Right forelimb (tissue), 1 donor: ENCODE data around the gene TIMM22.

ENCODE experiments used
- DNase-seq: peaks from one replicate; pipeline ENCODE4 v3.0.0-alpha.2; 2018

The TIMM22 gene

DNA sequence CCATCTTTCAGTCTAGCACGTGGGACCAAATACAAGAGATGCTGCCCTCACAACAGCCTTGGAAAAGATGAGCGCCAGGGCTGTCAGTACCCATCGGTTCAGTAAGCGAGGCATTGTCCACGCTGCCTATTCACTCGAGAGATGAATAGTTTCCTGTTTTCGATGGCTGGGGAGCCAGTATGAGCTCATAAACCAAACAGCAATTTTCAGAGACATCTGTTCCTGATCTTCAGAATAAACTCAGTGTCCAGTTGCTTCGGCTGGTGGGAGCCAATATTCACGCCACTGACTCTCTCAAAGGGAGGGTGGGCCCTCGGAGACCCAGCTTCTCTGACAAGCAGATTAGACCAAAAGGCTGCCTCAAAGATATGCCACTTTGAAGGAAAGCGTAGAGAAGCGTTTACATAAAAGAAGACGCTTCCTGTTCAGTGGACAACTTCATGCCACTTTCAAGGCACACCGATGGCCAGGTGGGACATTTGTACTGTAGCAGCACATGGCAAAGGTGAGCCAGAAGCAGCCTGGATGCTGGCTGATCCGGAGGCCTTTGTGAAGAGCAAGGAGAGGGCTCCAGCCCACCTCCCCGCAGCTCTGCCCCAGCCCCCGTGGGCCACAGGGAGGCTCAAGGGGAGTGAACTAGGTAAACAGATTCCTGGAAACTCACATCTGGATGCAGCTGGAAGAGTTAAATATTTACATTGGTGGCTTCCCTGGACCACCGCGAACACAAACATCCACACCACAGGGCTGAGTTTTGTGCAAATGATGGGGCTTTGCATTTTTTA, 6.0 kb downstream of the TIMM22 start:
- no peak for DNase-seq

DNA sequence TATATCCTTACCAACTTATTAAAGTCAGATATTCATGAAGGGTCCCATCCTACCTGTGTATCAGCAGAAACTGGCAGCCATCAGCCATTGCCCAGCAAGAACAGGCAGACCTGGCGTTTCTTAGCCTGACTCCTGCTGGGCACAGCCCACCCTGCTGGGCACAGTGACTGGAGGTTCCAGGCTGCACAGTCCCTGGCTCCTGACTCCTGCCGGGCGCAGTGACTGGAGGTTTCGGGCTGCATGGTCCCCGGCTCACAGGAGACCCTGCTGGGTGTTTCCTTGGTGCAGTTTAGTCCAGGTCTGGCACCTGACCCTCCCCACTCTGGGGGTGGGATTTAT, 6.7 kb downstream of the TIMM22 start:
- no peak for DNase-seq

DNA sequence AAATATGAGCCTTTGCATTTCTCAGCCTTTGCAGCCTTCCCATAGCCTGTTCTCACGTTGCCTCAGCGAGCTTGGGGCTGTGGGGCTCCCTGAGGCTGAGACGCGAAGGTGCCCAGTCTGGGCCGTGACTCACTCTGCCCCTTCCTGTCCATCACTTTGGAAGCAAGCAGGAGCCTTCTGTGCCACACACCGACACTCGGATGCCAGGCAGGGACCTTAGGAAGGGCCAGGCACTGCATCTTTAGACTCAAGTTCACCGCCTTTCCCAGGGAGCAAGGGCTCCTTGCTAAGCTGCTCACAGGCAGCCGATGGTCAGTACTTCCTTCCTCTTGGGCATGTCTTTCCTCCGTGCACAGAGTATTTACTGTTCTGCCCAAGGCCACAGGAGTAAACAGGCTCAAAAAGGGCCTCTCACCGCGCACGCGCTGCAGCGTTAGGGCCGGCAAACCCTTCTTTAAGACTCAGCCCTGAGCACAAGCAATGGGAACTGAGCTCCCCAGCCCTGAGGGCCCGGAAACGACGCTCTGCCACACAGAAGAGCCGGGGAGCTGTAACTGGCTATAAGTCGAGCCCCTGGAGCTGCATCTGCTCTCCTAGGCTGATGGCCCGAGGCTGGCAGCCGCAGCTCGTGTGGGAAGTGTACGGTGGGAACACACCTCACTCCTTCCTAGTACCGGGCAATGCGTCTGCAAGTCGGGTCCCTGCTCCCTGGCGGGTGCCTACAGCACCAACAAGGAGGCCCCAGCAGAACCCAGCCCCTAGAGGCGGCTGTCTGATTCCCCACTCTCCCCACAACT, 7.2 kb downstream of the TIMM22 start:
- no peak for DNase-seq

DNA sequence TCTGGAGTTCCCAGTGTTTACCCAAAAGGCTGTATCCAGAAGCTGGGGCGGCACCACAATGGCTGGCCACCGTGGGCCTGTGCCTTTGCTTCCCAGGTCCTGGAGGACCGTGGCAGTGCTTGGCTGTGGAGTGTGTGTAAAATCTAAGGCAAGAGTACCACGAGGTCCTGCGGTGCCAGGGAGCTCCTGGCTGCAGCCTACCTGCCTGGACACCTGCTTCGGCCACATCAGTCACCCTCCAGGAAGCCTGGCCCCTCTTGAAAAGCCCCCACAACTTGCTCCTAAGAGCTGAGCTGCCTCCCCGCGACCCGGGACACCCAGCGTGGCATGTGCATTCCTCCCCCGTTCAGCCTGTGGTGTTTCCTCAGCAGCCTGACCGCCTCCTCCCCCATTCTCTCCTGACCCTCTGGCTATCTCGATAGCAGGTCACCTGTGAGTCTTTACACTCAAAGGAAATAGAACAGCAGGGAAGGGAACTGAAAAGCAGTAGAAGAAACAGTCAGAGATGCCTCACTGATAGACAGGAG, 7.9 kb downstream of the TIMM22 start:
- DNase-seq = no peak

DNA sequence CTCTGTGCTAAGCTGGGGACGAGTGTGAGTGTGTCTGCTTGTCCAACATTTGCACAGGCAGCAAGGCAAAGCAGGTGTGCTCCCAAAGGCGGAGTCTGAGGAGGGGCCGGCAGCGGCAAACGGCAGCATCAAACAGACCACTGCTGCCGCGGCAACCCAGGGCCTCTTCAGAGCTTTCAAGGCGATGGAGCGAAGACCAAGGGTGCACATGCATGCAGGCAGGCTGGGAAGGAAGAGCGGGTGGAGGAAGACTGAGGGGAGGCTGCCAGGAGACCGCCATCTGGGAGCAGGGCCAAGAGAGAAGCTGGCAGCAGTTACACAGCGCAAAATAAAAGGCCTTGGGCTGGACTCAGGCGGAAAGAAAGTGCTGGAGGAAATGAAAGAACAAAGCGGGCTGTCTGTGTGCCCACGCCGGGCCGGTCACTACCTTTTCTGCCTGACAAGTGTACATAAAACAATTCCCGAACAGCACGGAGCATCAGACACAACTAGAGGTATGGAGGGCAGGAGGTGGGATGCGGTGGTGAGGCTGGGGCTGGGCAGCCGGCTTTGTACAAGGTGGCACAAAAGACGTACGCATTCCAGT, 8.5 kb downstream of the TIMM22 start:
- peak; percentile 85 for DNase-seq

DNA sequence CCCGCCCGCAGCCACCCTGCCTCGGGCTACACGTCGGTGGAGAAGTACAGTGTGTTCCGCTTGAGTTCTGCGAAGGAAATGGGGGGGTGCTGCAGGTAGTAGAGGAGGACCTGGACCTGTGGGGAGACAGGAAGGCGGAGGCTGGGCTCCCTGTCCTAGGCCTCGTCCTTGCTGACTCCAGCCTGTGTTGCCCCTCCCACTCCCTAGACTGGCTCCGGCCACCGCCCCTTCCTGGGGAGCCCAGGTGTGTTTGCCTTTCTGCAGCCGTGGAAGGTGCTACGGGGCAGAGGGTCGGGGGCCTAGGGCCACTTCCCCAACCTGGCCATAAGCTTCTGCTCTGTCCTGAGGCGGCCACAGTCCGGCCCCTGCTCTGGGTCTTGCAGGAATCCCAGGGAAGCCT, 9.1 kb downstream of the TIMM22 start:
- no peak for DNase-seq

DNA sequence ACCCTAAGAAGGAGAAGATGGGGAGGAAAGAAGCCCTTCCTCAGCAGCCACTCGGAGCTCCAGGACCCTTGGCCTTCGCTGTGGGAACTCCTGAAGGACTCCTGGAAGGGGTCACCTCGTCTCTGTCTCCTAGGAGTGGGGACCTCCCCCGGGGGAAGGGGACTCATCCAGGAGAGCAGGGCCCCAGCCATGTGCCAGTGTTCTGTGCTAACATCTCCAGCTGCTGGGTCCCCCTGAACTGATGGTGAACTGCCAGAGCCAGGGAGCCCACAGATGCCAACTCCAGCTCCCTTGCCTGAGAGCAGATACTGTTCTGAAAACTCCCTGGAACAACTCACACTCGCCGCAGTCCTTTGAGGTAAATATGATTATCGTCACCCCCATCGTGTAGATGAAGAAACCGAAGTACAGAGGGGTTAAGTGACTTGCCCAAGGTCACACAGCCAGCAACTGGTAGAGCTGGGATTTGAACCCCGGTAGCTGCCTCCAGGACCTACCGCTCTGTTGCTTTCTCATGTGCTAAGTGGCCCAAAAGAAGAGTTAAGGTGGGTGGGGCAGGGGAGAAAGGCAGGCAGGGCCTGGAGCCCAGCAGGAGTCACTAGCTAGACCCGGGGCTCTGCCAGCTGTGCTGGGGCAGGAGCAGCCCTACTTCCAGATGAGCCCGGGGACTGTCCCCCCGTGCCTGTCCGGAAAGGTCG, 10.5 kb downstream of the TIMM22 start:
- DNase-seq = no peak

DNA sequence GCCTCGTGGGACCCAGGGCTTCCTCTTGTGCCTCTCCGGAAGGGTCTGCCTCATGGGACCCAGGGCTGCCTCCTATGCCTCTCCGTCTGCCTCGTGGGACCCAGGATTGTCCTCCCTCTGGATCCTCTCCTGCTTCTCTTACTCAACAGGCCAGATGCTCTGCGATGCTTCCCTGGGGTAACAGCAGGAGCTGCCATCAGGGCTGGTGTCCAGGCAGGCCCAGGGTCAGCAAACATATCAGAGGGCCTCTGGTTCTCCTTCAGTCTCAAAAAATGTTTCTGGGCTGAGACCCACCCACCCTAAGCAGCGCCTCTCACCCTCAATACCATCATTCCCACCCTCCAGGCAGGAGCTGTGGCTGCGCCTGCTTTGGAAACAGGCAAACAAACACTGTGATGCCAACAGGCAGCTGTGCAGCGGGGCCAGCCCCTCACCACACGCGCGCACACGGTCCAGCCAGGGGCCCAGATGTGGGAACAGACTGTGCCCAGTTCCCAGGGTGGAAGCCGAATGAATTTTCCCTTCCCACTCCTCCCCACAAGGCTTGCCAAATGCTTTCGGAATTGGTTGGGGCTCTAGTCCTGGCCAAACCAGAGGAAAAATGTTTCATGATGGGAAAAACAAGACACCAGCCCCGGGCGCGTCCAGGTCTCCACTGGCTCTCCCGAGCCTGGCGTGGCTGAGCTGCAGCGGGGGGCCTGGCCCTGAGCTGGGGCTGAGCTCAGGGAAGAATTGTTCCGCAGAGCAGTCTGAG, 11.3 kb downstream of the TIMM22 start:
- peak; percentile 86 for DNase-seq

DNA sequence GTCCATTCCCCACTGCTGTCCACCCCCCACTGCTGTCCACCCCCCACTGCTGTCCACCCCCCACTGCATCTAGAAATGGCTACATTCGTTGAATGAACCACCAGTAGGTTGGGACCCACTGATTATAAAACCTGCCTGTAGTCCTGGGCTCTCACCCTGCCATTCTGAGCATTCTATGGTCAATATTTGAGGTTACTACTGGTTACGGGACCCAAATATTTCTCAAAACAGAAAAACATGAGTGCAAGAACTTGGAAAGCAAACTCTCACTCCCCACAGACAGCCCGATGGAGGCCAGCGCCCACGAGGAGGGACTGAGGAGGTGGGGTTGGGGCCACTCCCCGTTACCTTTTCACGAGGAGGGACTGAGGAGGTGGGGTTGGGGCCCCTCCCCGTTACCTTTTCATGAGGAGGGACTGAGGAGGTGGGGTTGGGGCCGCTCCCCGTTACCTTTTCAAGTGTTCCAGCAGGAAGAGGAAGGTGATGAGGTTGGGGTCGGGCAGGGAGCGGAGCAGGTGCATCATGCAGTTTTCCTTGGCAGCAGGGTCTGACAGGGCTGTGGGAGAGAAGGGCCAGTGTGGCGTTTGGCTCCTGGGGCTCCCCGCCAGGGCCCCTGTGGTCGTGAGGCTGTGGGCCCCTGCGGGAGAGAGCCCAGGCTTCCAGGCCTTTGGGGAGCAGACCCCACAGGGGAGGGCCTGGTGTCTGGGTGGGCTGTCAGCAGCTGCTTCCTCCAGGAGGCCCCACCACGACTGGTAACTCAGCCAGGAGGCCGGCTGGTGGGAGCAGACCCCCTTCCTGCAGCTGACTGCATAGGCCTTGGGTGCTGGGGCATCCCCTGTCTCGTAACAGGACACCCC, 12.5 kb downstream of the TIMM22 start:
- no peak for DNase-seq

DNA sequence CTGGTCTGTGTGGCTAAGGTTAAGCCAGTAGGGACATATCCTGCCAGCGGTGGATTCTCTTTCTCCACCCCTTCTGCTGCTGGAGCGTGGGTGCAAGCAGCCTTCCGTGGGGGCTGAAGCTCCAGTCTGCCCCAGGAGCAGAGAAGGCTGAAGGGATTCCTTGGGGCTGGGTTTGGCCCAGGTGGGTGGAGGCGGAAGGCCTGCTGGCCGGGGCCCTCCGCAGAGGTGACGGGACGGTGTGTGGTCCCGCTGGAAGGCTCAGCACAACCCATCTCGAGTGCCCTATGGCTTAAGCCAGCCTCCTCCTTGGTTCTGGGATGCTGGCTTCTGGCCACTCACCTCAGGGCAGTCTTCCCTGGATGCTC, 13.1 kb downstream of the TIMM22 start:
- DNase-seq = no peak

DNA sequence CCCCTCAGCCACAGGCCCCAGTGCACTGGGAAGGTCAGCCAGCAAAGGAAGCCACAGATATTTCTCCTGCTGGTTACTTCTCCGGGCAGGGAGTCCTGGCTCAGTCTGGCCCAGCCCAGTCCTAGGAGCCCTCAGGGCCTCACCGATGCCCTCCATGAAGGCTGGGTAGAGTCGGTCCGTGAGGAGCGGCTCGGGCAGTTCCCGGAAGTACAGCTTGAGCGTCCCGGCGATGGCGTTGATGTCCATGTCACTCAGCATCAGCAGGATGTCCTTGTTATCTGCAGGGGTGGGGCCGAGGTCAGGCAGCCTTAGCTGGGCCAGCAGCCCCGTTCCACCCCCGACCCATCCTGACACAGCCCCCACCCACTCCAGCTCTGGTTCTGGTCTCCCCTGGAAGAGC, 13.7 kb downstream of the TIMM22 start:
- no peak for DNase-seq

DNA sequence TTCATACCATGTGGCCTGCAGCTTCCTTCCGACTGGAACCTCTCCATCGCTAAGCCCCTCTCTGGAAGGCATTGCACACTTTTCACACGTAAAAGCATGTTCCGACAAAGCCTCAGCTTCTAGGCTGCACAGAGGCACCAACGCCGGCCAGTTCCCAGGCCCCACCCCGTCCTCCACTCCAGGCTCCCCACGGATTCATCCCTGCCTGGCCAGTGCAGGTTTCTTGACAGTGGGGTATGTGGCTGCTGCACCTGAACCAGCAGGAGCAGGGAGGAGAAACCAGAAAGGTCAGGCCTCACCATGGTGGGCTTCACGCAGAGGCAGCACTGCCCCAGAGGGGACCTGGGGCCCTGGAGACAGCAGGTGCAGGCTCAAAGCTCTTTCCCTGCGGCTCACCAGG, 14.2 kb downstream of the TIMM22 start:
- DNase-seq = no peak

DNA sequence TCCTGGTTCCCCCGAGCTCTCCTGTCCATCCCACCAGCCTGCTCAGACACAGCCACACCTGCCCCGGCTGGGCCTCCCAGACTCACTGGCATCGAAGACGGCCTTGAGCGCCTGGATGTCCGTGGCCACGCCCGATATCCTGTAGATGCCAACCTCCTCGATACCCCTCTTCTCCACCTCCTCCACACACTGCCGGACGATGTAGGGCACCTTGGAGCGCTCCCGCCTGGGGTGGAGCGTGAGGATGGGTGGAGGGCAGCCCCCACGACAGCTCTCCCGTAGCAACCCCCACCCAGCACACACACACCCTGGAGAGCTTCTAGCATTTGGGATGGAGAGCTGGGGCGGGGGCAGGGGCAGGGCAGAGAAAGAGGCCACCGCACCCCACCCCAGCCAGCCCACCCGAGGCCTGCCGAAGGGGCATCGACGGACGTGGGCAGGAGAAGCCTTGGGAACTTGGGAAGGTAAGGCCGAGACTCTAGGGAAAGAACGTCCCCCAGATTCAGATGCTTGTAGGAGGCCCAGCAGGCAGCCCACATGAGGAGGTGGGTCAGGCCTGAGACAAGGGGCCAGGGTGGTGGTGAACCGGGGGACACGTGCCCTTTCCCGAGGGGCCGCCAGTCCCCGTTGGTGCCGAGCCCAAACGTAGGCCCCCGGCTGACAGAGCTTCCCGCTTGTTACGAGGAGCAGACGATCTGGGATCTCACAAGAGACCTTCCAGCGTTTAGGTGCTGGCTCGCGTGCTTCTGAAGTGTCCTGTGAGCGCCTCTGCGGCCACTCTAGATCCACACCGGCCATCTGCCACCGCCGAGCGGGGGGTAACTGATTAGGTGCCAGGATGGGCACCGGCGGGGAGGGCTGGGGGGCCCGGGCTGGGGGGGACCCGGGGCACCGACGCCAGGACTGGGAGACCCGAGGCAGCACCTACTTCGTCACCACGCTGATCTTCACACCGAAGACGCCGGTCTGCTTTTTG, 15.1 kb downstream of the TIMM22 start:
- no peak for DNase-seq

DNA sequence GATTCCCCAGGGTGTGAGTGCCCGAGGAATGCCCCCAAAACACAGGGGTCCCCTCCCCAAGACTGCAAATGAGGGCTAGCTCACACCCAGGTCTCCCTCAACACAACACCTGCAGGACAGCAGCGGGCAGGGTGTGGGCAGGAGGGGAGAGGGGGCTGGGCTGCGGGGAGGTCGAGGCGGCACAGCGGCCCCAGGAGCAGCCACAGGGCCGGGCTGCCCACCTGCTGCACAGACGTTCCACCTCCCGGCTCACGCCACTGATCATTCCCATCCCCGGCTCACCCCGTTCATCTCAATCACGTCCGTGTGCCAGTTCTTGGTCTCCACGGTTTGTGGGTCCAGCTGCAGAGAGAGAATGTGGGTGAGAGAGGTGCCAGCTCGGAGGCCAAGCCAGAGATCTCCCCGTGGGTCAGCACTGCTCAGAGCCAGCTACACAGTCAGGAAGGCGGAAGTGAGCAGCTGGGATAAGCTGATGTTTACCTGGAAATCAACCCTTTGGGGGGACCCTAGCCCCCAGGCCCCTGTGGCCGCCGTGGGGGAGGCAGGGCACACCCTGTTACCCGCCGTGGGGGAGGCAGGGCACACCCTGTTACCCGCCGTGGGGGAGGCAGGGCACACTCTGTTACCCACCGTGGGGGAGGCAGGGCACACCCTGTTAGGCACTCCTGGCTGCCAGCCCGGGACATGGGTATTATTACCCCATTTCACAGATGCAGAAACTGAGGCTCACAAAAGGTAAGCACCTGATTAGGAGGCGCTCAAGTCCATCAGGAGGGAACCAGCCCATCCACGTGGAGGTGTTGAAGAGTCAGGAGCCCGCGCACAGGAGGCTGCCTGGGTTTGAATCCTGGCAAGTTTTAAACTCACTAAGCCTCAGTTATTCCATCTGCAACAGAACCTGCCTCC, 16.1 kb downstream of the TIMM22 start:
- no peak for DNase-seq

DNA sequence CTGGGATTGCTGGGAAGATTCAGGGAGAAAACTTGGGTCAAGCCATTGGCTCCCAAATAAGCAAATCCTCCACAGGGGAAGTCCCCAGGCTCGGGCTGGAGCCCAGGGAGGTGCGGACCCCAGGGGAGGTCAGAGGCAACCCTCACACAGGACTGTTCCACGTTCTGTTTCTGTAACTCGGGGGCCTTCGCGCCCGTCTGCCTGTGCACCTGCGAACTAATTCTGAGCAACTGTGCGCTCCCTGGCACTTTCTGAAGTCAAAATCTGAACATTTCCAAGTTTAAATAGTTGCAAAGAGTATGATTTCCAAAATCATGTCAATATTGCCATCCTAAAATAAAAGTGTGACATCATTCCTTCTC, 16.8 kb downstream of the TIMM22 start:
- no peak for DNase-seq

DNA sequence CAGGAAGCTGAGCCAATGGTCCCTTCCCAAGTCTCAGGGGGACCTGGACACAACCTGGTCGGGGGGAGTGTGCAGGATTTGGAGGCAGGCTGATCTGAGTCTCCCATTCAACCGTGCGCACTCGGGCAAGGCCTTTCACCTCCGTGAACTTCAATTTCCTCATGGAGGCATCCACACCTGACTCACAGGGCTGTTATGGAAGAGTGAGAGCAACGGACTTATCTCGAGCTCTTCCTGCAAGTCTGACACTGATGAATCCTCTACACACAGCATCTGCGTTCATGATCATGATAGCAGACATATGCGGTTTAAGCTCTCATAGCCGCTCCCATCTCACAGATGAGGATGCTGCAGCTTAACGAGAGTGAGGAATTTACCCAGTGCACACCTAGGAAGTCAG, 21.6 kb downstream of the TIMM22 start:
- no peak for DNase-seq

DNA sequence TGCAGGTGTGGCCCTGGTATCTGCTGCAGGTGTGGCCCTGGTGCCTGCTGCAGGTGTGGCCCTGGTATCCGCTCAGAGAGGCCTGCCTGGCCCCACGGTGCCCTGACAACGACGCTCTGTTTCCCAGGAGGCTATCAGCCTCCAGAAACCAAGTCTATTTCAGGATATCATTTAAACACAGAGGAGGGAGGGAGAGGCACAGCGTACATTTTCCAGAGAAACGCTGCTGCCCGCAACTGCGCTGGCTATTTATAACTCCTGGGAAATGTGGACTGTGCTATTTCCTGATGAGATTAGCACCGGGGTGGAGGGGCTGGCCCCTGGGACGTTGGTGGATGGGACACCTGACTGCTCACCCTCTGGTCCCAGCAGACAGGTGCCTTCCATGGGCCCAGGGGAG, 22.5 kb downstream of the TIMM22 start:
- DNase-seq = no peak

DNA sequence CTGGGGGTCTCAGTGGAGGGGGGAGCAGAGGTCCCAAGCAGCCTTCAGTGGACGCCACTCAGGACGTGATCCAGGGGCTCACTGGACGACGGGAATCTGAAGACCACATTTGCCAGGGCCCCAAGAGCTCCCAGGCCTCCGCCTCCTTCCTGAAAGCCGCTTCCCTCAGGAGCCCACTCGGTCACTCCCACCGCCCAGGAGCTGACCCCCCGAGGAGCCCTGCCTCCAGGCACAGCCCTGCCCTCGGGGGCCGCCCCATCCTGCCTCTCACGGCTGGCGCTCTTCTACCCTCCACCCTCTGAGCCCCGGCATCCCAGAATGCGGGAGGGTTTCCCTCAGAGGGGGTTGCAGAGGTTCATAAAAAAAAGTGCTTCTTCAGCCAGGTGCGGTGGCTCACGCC, 24.2 kb downstream of the TIMM22 start:
- no peak for DNase-seq

DNA sequence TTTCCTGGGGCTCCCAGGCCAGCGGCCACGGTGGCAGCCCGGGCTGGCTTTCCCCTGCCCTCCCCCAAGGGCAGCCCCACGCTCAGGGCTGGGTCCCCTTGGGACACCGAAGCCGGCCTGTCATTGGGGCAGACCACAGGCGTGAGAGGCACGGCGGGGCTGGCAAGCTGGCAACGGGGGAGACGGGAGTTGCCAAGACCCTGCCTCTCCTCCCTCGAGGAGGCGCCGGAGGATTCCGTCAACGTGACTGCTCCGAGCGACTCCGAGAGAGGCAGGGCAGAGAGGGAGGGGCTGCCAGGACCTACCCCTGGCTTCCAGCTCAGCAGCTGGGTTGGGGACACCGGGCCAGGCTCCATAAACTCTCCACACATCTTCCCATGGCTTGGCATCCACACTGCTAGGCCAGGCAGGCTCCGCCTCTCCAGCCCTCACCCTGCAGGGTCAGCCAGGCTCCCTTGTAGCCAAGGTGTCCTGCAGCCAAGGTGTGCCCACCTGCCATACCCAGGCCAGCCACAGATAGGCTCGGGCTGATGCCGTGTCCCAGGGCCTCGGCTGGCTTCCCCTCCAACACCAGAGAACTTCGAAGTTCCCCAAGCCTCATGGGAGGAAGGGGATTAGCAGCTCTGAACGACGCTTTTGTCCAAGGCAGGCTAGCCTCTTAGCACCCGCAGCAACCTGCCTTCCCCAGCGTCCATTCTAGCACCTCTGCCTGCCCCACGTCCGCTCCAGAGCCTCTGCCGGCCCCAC, 25.5 kb downstream of the TIMM22 start:
- DNase-seq = peak; percentile 80
